HCT116 (cell line): Measurements from ENCODE around the gene MSTO1. TPM values are rescaled to one million over a fixed set of nuclear protein-coding genes. Genes with fewer than 3 reads are reported as not detected.
A peak's percentile ranks its signal among the peaks of the same experiment; 100 is the strongest.

ENCODE experiments used
- ATAC-seq: fragments of 200-7000 bp; cut with Tn5 transposase; 2 replicates; pipeline ENCODE4 v1.9.1; 2020; ENCODE audit warnings: mild to moderate bottlenecking, moderate library complexity
- Bru-seq: library from RNA; stranded (reverse); fragments of 400-500 nt; gene quantifications from one replicate; lab custom pipeline; 2021; lab: Mats Ljungman, UMichigan
- BruChase-seq, 2 experiments: library from RNA; stranded (reverse); fragments of 400-500 nt; gene quantifications; one replicate each; lab custom pipeline; 2021; lab: Mats Ljungman, UMichigan
- BruUV-seq: library from RNA; stranded (reverse); fragments of 400-500 nt; replicated peaks from 2 replicates; lab custom pipeline; 2021; lab: Mats Ljungman, UMichigan
- CTCF ChIA-PET: fragments of 300-600 bp; sonication (Branson Sonifier 250); formaldehyde crosslinking; loops from one replicate; lab custom pipeline; 2021; ENCODE audit warnings: antibody characterized with exemption; lab: Charles Lee
- POLR2A ChIA-PET: fragments of 300-600, 350-600 bp; sonication (Branson Sonifier 250); formaldehyde crosslinking; loops from one replicate; lab custom pipeline; 2021; ENCODE audit warnings: antibody characterized with exemption; lab: Charles Lee
- RAD21 ChIA-PET, 2 experiments: fragments of 300-600 bp; sonication (Branson Sonifier 250); formaldehyde crosslinking; loops; one replicate each; lab custom pipeline; 2023; ENCODE audit warnings: low total read pairs in 2 of 2; ENCODE audit not compliant: uncharacterized antibody in 2 of 2, unreplicated experiment in 2 of 2, low non-redundant PET in 1 of 2; lab: Charles Lee
- DNase-seq: peaks from one replicate; pipeline ENCODE4 v3.0.0-alpha.2; 2010; ENCODE audit warnings: low read depth, low spot score
- H2AFZ ChIP-seq: fragments of 200-600 bp; shearing (Covaris generic), sonication (generic); 2 replicates; pipeline ENCODE4 v1.6.1; 2017; ENCODE audit warnings: low read depth, mixed run types, mixed read lengths, antibody characterized with exemption, low read length; ENCODE audit not compliant: poor library complexity, severe bottlenecking
- H3K27ac ChIP-seq: 2 replicates; pipeline ENCODE4 v1.5.1; 2012; ENCODE audit warnings: low read depth, low read length
- H3K27me3 ChIP-seq: fragments of 200-600 bp; sonication (generic); 2 replicates; pipeline ENCODE4 v1.6.1; 2016; ENCODE audit warnings: mixed run types, low read length, mixed read lengths; ENCODE audit not compliant: insufficient read depth
- H3K36me3 ChIP-seq, 2 experiments: fragments of 200-500 bp in 1 of 2; fragments of 200-600 bp in 1 of 2; sonication (Bioruptor generic) in 1 of 2; sonication (generic) in 1 of 2; 2 replicates each; pipeline versions ENCODE4 v1.5.1 to v1.6.1; 2014 to 2016; ENCODE audit warnings: low read length in 2 of 2, inconsistent platforms in 1 of 2, mixed read lengths in 1 of 2, mixed run types in 1 of 2; ENCODE audit not compliant: insufficient read depth in 2 of 2, control insufficient read depth in 1 of 2
- H3K4me1 ChIP-seq, 2 experiments: fragments of 200-600 bp in 1 of 2; sonication (generic) in 1 of 2; 2 replicates each; pipeline versions ENCODE4 v1.5.1 to v1.6.1; 2012 to 2017; ENCODE audit warnings: low read length in 2 of 2, inconsistent platforms in 1 of 2, mild to moderate bottlenecking in 1 of 2, mixed read lengths in 1 of 2, mixed run types in 1 of 2, moderate library complexity in 1 of 2; ENCODE audit not compliant: insufficient read depth in 2 of 2, control insufficient read depth in 1 of 2
- H3K4me2 ChIP-seq: fragments of 200-600 bp; sonication (generic); 2 replicates; pipeline ENCODE4 v1.6.1; 2017; ENCODE audit warnings: mixed run types, low read length, mixed read lengths
- H3K4me3 ChIP-seq, 2 experiments: fragments of 200-600 bp in 1 of 2; sonication (generic) in 1 of 2; replicated peaks in 1 of 2; 2 replicates each; pipeline ENCODE4 v1.5.1; 2011 to 2016; ENCODE audit warnings: low read length in 2 of 2, control low read depth in 1 of 2, low read depth in 1 of 2, mild to moderate bottlenecking in 1 of 2, mixed read lengths in 1 of 2, mixed run types in 1 of 2
- H3K79me2 ChIP-seq: fragments of 200-600 bp; sonication (generic); 2 replicates; pipeline ENCODE4 v1.6.1; 2017; ENCODE audit warnings: mild to moderate bottlenecking, mixed run types, low read length, moderate library complexity, mixed read lengths; ENCODE audit not compliant: insufficient read depth
- H3K9ac ChIP-seq: fragments of 200-600 bp; sonication (generic); 2 replicates; pipeline ENCODE4 v1.6.1; 2016; ENCODE audit warnings: low read length, mixed read lengths
- H3K9me2 ChIP-seq: fragments of 200-600 bp; sonication (generic), shearing (Covaris generic); 2 replicates; pipeline ENCODE4 v1.6.1; 2017; ENCODE audit warnings: mixed run types, mild to moderate bottlenecking, moderate library complexity; ENCODE audit not compliant: insufficient read depth
- H3K9me3 ChIP-seq, 2 experiments: fragments of 200-500 bp in 1 of 2; fragments of 200-600 bp in 1 of 2; sonication (Bioruptor generic) in 1 of 2; sonication (generic) in 1 of 2; 2 replicates each; pipeline ENCODE4 v1.6.1; 2014 to 2017; ENCODE audit warnings: low read length in 2 of 2, mixed read lengths in 2 of 2, inconsistent platforms in 1 of 2, low read depth in 1 of 2, mild to moderate bottlenecking in 1 of 2, mixed run types in 1 of 2, moderate library complexity in 1 of 2; ENCODE audit not compliant: control insufficient read depth in 1 of 2, insufficient read depth in 1 of 2
- H4K20me1 ChIP-seq: fragments of 200-600 bp; sonication (generic), shearing (Covaris generic); 2 replicates; pipeline ENCODE4 v1.6.1; 2017; ENCODE audit warnings: mixed run types, mild to moderate bottlenecking, moderate library complexity; ENCODE audit not compliant: insufficient read depth
- CBX3 ChIP-seq: IDR thresholded peaks from 2 replicates; pipeline ENCODE4 v1.6.1; 2012; ENCODE audit warnings: low read depth
- CEBPB ChIP-seq: IDR thresholded peaks from 2 replicates; pipeline ENCODE4 v1.6.1; 2012; ENCODE audit warnings: low read depth
- CTCF ChIP-seq, 3 experiments: fragments of 200-600 bp in 1 of 3; sonication (generic) in 1 of 3; IDR thresholded peaks in 2 of 3; conservative IDR thresholded peaks in 1 of 3; 2 replicates each; pipeline ENCODE4 v1.5.1; 2012 to 2017; ENCODE audit warnings: low read depth in 2 of 3, low read length in 2 of 3, antibody characterized with exemption in 1 of 3, borderline replicate concordance in 1 of 3, control low read depth in 1 of 3, mild to moderate bottlenecking in 1 of 3, mixed read lengths in 1 of 3, mixed run types in 1 of 3, moderate library complexity in 1 of 3; ENCODE audit not compliant: insufficient read depth in 1 of 3
- EGR1 ChIP-seq: IDR thresholded peaks from 2 replicates; pipeline ENCODE4 v1.6.1; 2012; ENCODE audit warnings: low read depth
- ELF1 ChIP-seq: IDR thresholded peaks from 2 replicates; pipeline ENCODE4 v1.6.1; 2012; ENCODE audit warnings: low read depth, borderline replicate concordance
- EZH2 ChIP-seq: fragments of 200-600 bp; sonication (generic); IDR thresholded peaks from 2 replicates; pipeline ENCODE4 v1.6.1; 2017; ENCODE audit warnings: antibody characterized with exemption, mixed run types
- EZH2phosphoT487 ChIP-seq: fragments of 200-600 bp; IDR thresholded peaks from 2 replicates; pipeline ENCODE4 v1.6.1; 2018; ENCODE audit warnings: antibody characterized with exemption, borderline replicate concordance
- FOSL1 ChIP-seq: IDR thresholded peaks from 2 replicates; pipeline ENCODE4 v1.6.1; 2012; ENCODE audit warnings: low read depth
- JUND ChIP-seq: IDR thresholded peaks from 2 replicates; pipeline ENCODE4 v1.6.1; 2012
- MAX ChIP-seq: IDR thresholded peaks from 2 replicates; pipeline ENCODE4 v1.6.1; 2012
- RAD21 ChIP-seq: IDR thresholded peaks from 2 replicates; pipeline ENCODE4 v1.6.1; 2012; ENCODE audit warnings: low read depth, mild to moderate bottlenecking
- REST ChIP-seq: IDR thresholded peaks from 2 replicates; pipeline ENCODE4 v1.6.1; 2012; ENCODE audit warnings: low read depth
- SIN3A ChIP-seq: IDR thresholded peaks from 2 replicates; pipeline ENCODE4 v1.6.1; 2012; ENCODE audit warnings: low read depth
- SP1 ChIP-seq: IDR thresholded peaks from 2 replicates; pipeline ENCODE4 v1.6.1; 2012; ENCODE audit warnings: low read depth
- SRF ChIP-seq: IDR thresholded peaks from 2 replicates; pipeline ENCODE4 v1.6.1; 2012; ENCODE audit warnings: low read depth
- ZBTB33 ChIP-seq: IDR thresholded peaks from 2 replicates; pipeline ENCODE4 v1.6.1; 2011; ENCODE audit warnings: mild to moderate bottlenecking, low read length, moderate library complexity; ENCODE audit not compliant: insufficient replicate concordance; ENCODE audit errors: extremely low read depth
- ZFX ChIP-seq: fragments of 450-650 bp; IDR thresholded peaks from 2 replicates; pipeline ENCODE4 v1.6.1; 2017
- ZNF274 ChIP-seq: fragments of 200-500 bp; sonication (Bioruptor generic); IDR thresholded peaks from 2 replicates; pipeline ENCODE4 v1.6.1; 2014; ENCODE audit warnings: mild to moderate bottlenecking, low read depth, low read length, inconsistent platforms
- intact Hi-C: fragments of 100-400 bp; cut with micrococcal nuclease; formaldehyde crosslinking; loops from 2 replicates; pipeline ENCODE4 v1.10.0; 2022
- long read RNA-seq: library from polyadenylated mRNA; unstranded; transcript quantifications from one replicate; pipeline ENCODE4 v2.0.0, GENCODE V29; 2021; ENCODE audit not compliant: unreplicated experiment
- polyA plus RNA-seq: library from polyadenylated mRNA; unstranded; fragments of >200 nt; gene quantifications from 2 replicates; pipeline ENCODE4 v1.2.1, GENCODE V29; 2012; ENCODE audit warnings: missing spikeins
- total RNA-seq: library from RNA; stranded (reverse); gene quantifications from one replicate; pipeline ENCODE4 v1.2.1, GENCODE V29; 2021; ENCODE audit not compliant: unreplicated experiment

The MSTO1 gene
- total RNA-seq: 56.4 TPM
- 36.8 and 39.4 TPM in 2 replicates for polyA plus RNA-seq
- percentile 82 among the genes with signal in this experiment for Bru-seq, nascent RNA
- percentile 86 among the genes with signal in this experiment for BruChase-seq, experiment 1, labeled RNA remaining after a 6-hour chase
- BruChase-seq, experiment 2, labeled RNA remaining after a 2-hour chase: percentile 84 among the genes with signal in this experiment
- long read RNA-seq, transcript MSTO1-201 (14 exons, 2,431 nt): major isoform, 21 of 50 reads
- long read RNA-seq, partial matches to known transcripts: 6 of 50 reads
- long read RNA-seq, other reads (novel, unspliced or antisense): 21 of 50 reads

GRCh38 chr1:155609515-155610256, at the start of gene MSTO1:
TSS of gene MSTO1 (plus strand) at chr1:155610218. CDS start at chr1:155610249, 31 bp downstream.
- peak; percentile 96 for ATAC-seq
- Histone ChIP-seq H3K36me3 (peaks cover 0 to 6% of the 10 kb centered on the region in 2 experiments; a peak in 1 of 4 replicates), H3K4me3 (peak within 1 kb of the TSS; percentile 49 to 63), H4K20me1 (no peaks in the 10 kb centered on the region), H3K27me3 (no peaks in the 10 kb centered on the region), H3K79me2 (no peaks in the 10 kb centered on the region), H3K4me2 (peak within 1 kb of the TSS; percentile 75), H3K9me3 (no peaks in the 10 kb centered on the region), H3K9me2 (no peaks in the 10 kb centered on the region), H3K27ac (peak within 1 kb of the TSS; percentile 93), H3K9ac (peak within 1 kb of the TSS; percentile 81), H3K4me1 (peaks cover 0 to 8% of the 10 kb centered on the region in 2 experiments; a peak in 2 of 4 replicates), H2AFZ (no peak within 1 kb of the TSS)
- TSS peak; percentile 99 for BruUV-seq
- ChIA-PET CTCF (interaction anchor here (0.6 kb wide), 1 partner anchor 14 kb away, joined by 3 read pairs; no protein-coding TSS in a partner anchor), RAD21 (no interaction called here), POLR2A (no interaction called here)
- peak; percentile 95 for DNase-seq
- intact Hi-C loops: no loop called here
- TF ChIP-seq CBX3 (no peak), ZBTB33 (no peak), FOSL1 (no peak), CEBPB (no peak), RAD21 (no peak), EGR1 (peak; percentile 91), SRF (no peak), SP1 (peak; percentile 78), EZH2 (no peak), EZH2phosphoT487 (no peak), SIN3A (peak; percentile 72), ZFX (no peak; the same call in 1 of the 2 replicates), MAX (peak; percentile 95), ZNF274 (no peak), JUND (no peak), ELF1 (0 out of 2 replicates have a peak, but pooled peaks have one; percentile 30), CTCF (IDR thresholded peaks at IDR 0.05 in 2 of 3, conservative IDR thresholded peaks at IDR 0.05 in 1 of 3; ENCODE audit: borderline replicate concordance in 1 of 3, insufficient read depth in 1 of 3, low read depth in 2 of 3, low read length in 2 of 3) (no peak), REST (no peak)
